ENCODE data around the gene PLEKHG4. TPM values are rescaled to one million over a fixed set of nuclear protein-coding genes. Genes with fewer than 3 reads are reported as not detected.

Gene PLEKHG4
- total and polyA plus RNA-seq, 9 of the 15 experiments (the other 6 are each of a cell fraction or from before 2014, with no cell fraction given), result 3.7 to 36.8 (median 17.9) TPM

DNA sequence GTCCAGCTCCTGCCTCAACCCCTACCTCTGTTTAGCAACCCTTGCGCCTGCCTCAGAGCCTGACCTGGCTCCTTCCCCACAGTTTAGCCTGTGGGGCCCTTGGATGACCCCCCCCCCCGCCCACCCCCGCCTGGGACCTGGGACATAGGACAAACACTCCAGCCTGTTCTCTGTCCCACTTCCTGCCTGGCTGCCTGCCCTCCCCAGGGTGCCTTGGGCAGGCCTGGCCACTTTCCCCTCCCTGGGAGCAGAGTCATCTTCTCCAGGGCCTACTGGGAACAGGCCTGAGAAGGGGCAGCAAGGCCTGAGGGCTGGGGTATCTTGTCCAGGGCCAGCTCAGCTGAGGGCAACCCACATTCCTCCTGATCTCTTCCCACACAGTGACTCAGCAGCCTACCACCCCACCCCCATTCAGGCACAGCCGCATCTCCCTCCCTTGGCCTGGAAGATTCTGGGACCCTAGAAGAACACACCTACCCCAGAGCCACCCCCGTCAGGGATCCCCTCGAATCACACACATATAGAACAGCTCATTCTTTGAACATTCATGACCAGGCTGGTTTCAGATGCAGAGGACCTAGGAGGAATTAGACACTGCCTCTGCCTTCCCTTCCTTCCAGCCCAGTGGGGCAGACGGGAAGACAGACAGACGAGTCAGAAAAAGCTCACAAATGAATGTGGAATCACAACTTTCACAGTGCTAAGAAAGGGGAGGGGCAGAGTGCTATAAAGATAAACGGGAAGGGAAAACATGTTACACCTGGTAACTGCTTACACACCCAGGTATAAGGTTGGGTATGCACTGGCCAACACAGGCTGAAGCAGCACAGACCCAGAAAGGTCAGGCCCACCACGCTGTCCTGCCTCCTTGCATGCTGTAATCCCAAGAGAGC is 38.1 kb upstream of the PLEKHG4 start (continued):
- TF ChIP-seq, protein P1, sequence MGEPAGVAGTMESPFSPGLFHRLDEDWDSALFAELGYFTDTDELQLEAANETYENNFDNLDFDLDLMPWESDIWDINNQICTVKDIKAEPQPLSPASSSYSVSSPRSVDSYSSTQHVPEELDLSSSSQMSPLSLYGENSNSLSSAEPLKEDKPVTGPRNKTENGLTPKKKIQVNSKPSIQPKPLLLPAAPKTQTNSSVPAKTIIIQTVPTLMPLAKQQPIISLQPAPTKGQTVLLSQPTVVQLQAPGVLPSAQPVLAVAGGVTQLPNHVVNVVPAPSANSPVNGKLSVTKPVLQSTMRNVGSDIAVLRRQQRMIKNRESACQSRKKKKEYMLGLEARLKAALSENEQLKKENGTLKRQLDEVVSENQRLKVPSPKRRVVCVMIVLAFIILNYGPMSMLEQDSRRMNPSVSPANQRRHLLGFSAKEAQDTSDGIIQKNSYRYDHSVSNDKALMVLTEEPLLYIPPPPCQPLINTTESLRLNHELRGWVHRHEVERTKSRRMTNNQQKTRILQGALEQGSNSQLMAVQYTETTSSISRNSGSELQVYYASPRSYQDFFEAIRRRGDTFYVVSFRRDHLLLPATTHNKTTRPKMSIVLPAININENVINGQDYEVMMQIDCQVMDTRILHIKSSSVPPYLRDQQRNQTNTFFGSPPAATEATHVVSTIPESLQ (CRISPR knock-in tag; IDR thresholded peaks at IDR 0.05), result no peak
- TF ChIP-seq HDAC1 (IDR thresholded peaks at IDR 0.05) (no peak; a peak in 1 of 4 replicates), C11orf30 (IDR thresholded peaks at IDR 0.05; ENCODE audit: low read depth) (peak; percentile 94), SRF (CRISPR knock-in tag; IDR thresholded peaks at IDR 0.05) (0 out of 4 replicates have a peak, but pooled peaks of 1 of the 2 experiments have one; percentile 16), ARID2 (IDR thresholded peaks at IDR 0.05) (no peak), NR1H2 (CRISPR knock-in tag; IDR thresholded peaks at IDR 0.05) (no peak), HLTF (IDR thresholded peaks at IDR 0.05) (0 out of 2 replicates have a peak, but pooled peaks have one; percentile 33), PTBP1 (IDR thresholded peaks at IDR 0.05; ENCODE audit: low read depth, low read length) (no peak), FOXM1 (IDR thresholded peaks at IDR 0.05; ENCODE audit: low read depth) (no peak), FOXM1 (CRISPR knock-in tag; IDR thresholded peaks at IDR 0.05; ENCODE audit: low read depth) (no peak), POLR2B (IDR thresholded peaks at IDR 0.05; ENCODE audit: low read depth, partially characterized antibody) (no peak), GATAD2B (IDR thresholded peaks at IDR 0.05; ENCODE audit: borderline replicate concordance) (no peak), MAFG (tag; conservative IDR thresholded peaks at IDR 0.05) (peak; percentile 88), PTTG1 (tag; IDR thresholded peaks at IDR 0.05; ENCODE audit: low read depth) (no peak), ZNF79 (CRISPR knock-in tag; IDR thresholded peaks at IDR 0.05; ENCODE audit: low read depth) (no peak), LEF1 (IDR thresholded peaks at IDR 0.05) (peak; percentile 83), ETV6 (IDR thresholded peaks at IDR 0.05; ENCODE audit: borderline replicate concordance in 1 of 2, low read depth in 2 of 2, low read length in 1 of 2) (no peak), ETV6 (CRISPR knock-in tag; IDR thresholded peaks at IDR 0.05; ENCODE audit: borderline replicate concordance) (no peak), ETV5 (CRISPR knock-in tag; IDR thresholded peaks at IDR 0.05; ENCODE audit: low read depth) (no peak)
- TF ChIP-seq, protein P2, sequence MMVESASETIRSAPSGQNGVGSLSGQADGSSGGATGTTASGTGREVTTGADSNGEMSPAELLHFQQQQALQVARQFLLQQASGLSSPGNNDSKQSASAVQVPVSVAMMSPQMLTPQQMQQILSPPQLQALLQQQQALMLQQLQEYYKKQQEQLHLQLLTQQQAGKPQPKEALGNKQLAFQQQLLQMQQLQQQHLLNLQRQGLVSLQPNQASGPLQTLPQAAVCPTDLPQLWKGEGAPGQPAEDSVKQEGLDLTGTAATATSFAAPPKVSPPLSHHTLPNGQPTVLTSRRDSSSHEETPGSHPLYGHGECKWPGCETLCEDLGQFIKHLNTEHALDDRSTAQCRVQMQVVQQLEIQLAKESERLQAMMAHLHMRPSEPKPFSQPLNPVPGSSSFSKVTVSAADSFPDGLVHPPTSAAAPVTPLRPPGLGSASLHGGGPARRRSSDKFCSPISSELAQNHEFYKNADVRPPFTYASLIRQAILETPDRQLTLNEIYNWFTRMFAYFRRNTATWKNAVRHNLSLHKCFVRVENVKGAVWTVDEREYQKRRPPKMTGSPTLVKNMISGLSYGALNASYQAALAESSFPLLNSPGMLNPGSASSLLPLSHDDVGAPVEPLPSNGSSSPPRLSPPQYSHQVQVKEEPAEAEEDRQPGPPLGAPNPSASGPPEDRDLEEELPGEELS (CRISPR knock-in tag; IDR thresholded peaks at IDR 0.05; ENCODE audit: borderline replicate concordance), result 0 out of 2 replicates have a peak, but pooled peaks have one; percentile 24
- TF ChIP-seq, protein P3, sequence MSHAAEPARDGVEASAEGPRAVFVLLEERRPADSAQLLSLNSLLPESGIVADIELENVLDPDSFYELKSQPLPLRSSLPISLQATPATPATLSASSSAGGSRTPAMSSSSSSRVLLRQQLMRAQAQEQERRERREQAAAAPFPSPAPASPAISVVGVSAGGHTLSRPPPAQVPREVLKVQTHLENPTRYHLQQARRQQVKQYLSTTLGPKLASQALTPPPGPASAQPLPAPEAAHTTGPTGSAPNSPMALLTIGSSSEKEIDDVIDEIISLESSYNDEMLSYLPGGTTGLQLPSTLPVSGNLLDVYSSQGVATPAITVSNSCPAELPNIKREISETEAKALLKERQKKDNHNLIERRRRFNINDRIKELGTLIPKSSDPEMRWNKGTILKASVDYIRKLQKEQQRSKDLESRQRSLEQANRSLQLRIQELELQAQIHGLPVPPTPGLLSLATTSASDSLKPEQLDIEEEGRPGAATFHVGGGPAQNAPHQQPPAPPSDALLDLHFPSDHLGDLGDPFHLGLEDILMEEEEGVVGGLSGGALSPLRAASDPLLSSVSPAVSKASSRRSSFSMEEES (CRISPR knock-in tag; IDR thresholded peaks at IDR 0.05), result no peak
- TF ChIP-seq, protein P4, sequence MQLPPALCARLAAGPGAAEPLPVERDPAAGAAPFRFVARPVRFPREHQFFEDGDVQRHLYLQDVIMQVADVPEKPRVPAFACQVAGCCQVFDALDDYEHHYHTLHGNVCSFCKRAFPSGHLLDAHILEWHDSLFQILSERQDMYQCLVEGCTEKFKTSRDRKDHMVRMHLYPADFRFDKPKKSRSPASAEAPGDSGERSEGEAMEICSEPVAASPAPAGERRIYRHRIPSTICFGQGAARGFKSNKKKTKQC (CRISPR knock-in tag; IDR thresholded peaks at IDR 0.05), result no peak
